ENCODE data around the gene PCDHGC5.

The PCDHGC5 gene

GRCh38 chr5:141490771-141491170, 1.9 kb downstream of the PCDHGC5 start:
- DNase-seq (ENCODE audit: low spot score), result no peak

- no peak for DNase-seq (ENCODE audit: low spot score)
Measured at GRCh38 chr5:141491323-141492167, 2.7 kb downstream of the PCDHGC5 start.

GRCh38 chr5:141492168-141492885, 3.4 kb downstream of the PCDHGC5 start:
- DNase-seq (ENCODE audit: low spot score), result no peak

- DNase-seq (ENCODE audit: low spot score), result no peak
Measured at GRCh38 chr5:141493500-141494422, 4.9 kb downstream of the PCDHGC5 start.

GRCh38 chr5:141494761-141495452, 6.0 kb downstream of the PCDHGC5 start:
- DNase-seq (ENCODE audit: low spot score), result no peak

- no peak for DNase-seq (ENCODE audit: low spot score)
Measured at GRCh38 chr5:141495453-141495811, 6.6 kb downstream of the PCDHGC5 start.

- DNase-seq (ENCODE audit: low spot score), result no peak
Measured at GRCh38 chr5:141496038-141496437, 7.2 kb downstream of the PCDHGC5 start.

GRCh38 chr5:141501761-141502160, 12.9 kb downstream of the PCDHGC5 start:
- no peak for DNase-seq (ENCODE audit: low spot score)

- no peak for DNase-seq (ENCODE audit: low spot score)
Measured at GRCh38 chr5:141503681-141504080, 14.8 kb downstream of the PCDHGC5 start.

- no peak for DNase-seq (ENCODE audit: low spot score)
Measured at GRCh38 chr5:141504216-141504615, 15.3 kb downstream of the PCDHGC5 start.

GRCh38 chr5:141506381-141507155, 17.7 kb downstream of the PCDHGC5 start:
- DNase-seq (ENCODE audit: low spot score), result no peak

GRCh38 chr5:141507387-141508091, 18.7 kb downstream of the PCDHGC5 start:
- no peak for DNase-seq (ENCODE audit: low spot score)

- no peak for DNase-seq (ENCODE audit: low spot score)
Measured at GRCh38 chr5:141508440-141508797, 19.5 kb downstream of the PCDHGC5 start.

- peak; percentile 96 for DNase-seq (ENCODE audit: low spot score)
Measured at GRCh38 chr5:141508798-141509611, 20.1 kb downstream of the PCDHGC5 start.

GRCh38 chr5:141510160-141510559, 21.3 kb downstream of the PCDHGC5 start:
- no peak for DNase-seq (ENCODE audit: low spot score)

GRCh38 chr5:141510850-141511601, 22.1 kb downstream of the PCDHGC5 start:
- no peak for DNase-seq (ENCODE audit: low spot score)

GRCh38 chr5:141511771-141512325, 23.0 kb downstream of the PCDHGC5 start:
- no peak for DNase-seq (ENCODE audit: low spot score)

GRCh38 chr5:141512390-141512910, 23.6 kb downstream of the PCDHGC5 start:
- DNase-seq (ENCODE audit: low spot score), result peak; percentile 79

All from kidney tubule cell (primary cell).